ENCODE data around the gene SLC13A1. TPM values are rescaled to one million over a fixed set of nuclear protein-coding genes. Genes with fewer than 3 reads are reported as not detected.

Gene SLC13A1
- total RNA-seq, 2 donors from 2014 or later = not detected

GRCh38 chr7:123157606-123158005 lies 42.2 kb downstream of the SLC13A1 start:
- no peaks in the 10 kb centered on the region for H3K27me3 ChIP-seq (replicated peaks; ENCODE audit: insufficient read depth)
- TF ChIP-seq POLR2A (IDR thresholded peaks at IDR 0.05) (no peak), POLR2AphosphoS5 (IDR thresholded peaks at IDR 0.05) (no peak), CTCF (IDR thresholded peaks at IDR 0.05) (no peak)
- intact Hi-C loops (cut with DNase I) = loop anchor here (10.0 kb wide), 2 partner anchors 273 to 377 kb away; partner anchors contain the start of genes CADPS2 and IQUB

GRCh38 chr7:123155571-123155970 lies 44.2 kb downstream of the SLC13A1 start:
- no peaks in the 10 kb centered on the region for H3K9me3 ChIP-seq
- 85% methylated on average over 7 of the region's 7 CpGs for WGBS
- intact Hi-C loops (cut with DNase I) = loop anchor here (10.0 kb wide), 2 partner anchors 271 to 379 kb away; partner anchors contain the start of genes CADPS2 and IQUB
- no peak for DNase-seq (ENCODE audit: low spot score)
- no peaks in the 10 kb centered on the region for H3K36me3 ChIP-seq
- TF ChIP-seq POLR2AphosphoS5 (IDR thresholded peaks at IDR 0.05) (no peak), POLR2A (IDR thresholded peaks at IDR 0.05) (no peak), CTCF (IDR thresholded peaks at IDR 0.05) (no peak)
- H3K27me3 ChIP-seq (replicated peaks; ENCODE audit: insufficient read depth) = no peaks in the 10 kb centered on the region
- H3K27ac ChIP-seq = no peak overlapping the region
- no peak overlapping the region for H3K4me3 ChIP-seq
- H3K4me1 ChIP-seq (replicated peaks) = no peaks in the 10 kb centered on the region

More at GRCh38 chr7:123157606-123158005, 42.2 kb downstream of the SLC13A1 start:
- H3K4me3 ChIP-seq = no peak overlapping the region
- no peaks in the 10 kb centered on the region for H3K4me1 ChIP-seq (replicated peaks)
- no peak overlapping the region for H3K27ac ChIP-seq
- H3K9me3 ChIP-seq = no peaks in the 10 kb centered on the region
- DNase-seq (ENCODE audit: low spot score) = no peak
- no peaks in the 10 kb centered on the region for H3K36me3 ChIP-seq

- H3K36me3 ChIP-seq = no peaks in the 10 kb centered on the region
- no peak for TF ChIP-seq POLR2A (IDR thresholded peaks at IDR 0.05)
- peak; percentile 51 for TF ChIP-seq POLR2AphosphoS5 (IDR thresholded peaks at IDR 0.05)
- peak; percentile 41 to 92 (median 78) for TF ChIP-seq CTCF (IDR thresholded peaks at IDR 0.05)
- 4% methylated on average over 3 of the region's 3 CpGs for WGBS
- no peaks in the 10 kb centered on the region for H3K4me1 ChIP-seq (replicated peaks)
- H3K27me3 ChIP-seq (replicated peaks; ENCODE audit: insufficient read depth) = no peaks in the 10 kb centered on the region
- no peak overlapping the region for H3K27ac ChIP-seq
- DNase-seq (ENCODE audit: low spot score) = peak; percentile 75
- intact Hi-C loops (cut with DNase I) = loop anchor here (10.0 kb wide), 2 partner anchors 270 to 380 kb away; partner anchors contain the start of genes CADPS2 and IQUB
- no peak overlapping the region for H3K4me3 ChIP-seq
- H3K9me3 ChIP-seq = no peaks in the 10 kb centered on the region
Measured at GRCh38 chr7:123154231-123154860, 45.4 kb downstream of the SLC13A1 start.

- DNase-seq (ENCODE audit: low spot score) = no peak
- no peaks in the 10 kb centered on the region for H3K9me3 ChIP-seq
- no peak overlapping the region for H3K4me3 ChIP-seq
- no peak for TF ChIP-seq POLR2AphosphoS5 (IDR thresholded peaks at IDR 0.05)
- no peak for TF ChIP-seq POLR2A (IDR thresholded peaks at IDR 0.05)
- no peak for TF ChIP-seq CTCF (IDR thresholded peaks at IDR 0.05)
- H3K27me3 ChIP-seq (replicated peaks; ENCODE audit: insufficient read depth) = no peaks in the 10 kb centered on the region
- 79% methylated on average over 3 of the region's 3 CpGs for WGBS
- no peaks in the 10 kb centered on the region for H3K36me3 ChIP-seq
- no peak overlapping the region for H3K27ac ChIP-seq
- no peaks in the 10 kb centered on the region for H3K4me1 ChIP-seq (replicated peaks)
- intact Hi-C loops (cut with DNase I) = loop anchor here (10.0 kb wide), 2 partner anchors 267 to 383 kb away; partner anchors contain the start of genes CADPS2 and IQUB
Measured at GRCh38 chr7:123151443-123151842, 48.3 kb downstream of the SLC13A1 start.

- Histone ChIP-seq H3K27me3 (replicated peaks; ENCODE audit: insufficient read depth) (no peaks in the 10 kb centered on the region), H3K36me3 (no peaks in the 10 kb centered on the region), H3K4me1 (replicated peaks) (no peaks in the 10 kb centered on the region), H3K27ac (no peak overlapping the region), H3K9me3 (no peaks in the 10 kb centered on the region), H3K4me3 (no peak overlapping the region)
- intact Hi-C loops (cut with DNase I) = no loop called here
- WGBS = 75% methylated on average over 1 of the region's 1 CpG
- TF ChIP-seq CTCF (IDR thresholded peaks at IDR 0.05) (peak in 1 of 4 experiments; percentile 4), POLR2A (IDR thresholded peaks at IDR 0.05) (no peak), POLR2AphosphoS5 (IDR thresholded peaks at IDR 0.05) (no peak)
- DNase-seq (ENCODE audit: low spot score) = no peak
Measured at GRCh38 chr7:123148813-123149212, 51.0 kb downstream of the SLC13A1 start.

Measured in prostate gland (tissue), 2 donors.